Measurements from ENCODE around the gene CISTR.
A peak's percentile ranks its signal among the peaks of the same experiment; 100 is the strongest.

CISTR gene

DNA sequence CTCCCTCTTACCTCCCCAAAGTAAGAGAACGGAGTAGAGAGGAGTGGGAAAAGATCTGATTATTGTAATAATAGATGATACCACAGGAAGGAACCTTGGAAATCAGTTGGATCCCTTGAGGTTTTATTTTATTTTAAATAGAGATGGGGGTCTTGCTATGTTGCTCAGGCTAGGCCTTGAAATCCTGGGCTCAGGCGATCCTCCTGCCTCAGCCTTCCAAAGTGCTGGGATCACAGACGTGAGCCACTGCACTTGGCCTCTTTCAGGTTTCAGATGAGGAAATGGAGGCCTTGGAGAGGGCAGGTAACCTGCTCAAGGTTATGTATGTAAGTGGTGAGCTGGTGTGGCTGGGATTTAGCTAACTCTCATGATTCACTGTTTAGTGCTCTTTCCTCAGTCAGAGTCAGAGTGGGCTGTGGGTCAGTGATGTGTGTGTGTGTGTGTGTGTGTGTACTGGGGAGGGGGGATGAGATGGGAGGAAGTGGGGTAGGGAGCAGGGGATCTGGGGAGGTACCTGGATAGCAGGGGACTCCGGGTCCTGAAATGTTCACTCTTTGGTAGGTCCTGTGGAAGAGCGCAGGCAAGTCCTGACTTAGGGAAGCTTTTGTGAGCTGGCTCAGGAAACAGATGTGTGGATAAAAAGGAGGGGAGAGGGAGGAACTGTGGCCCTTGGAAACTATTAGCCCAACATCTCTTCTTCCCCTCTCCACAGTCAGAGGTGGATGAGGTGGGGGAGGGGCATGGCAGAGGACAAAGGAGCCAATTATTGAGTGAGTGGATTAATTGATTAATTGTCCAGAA lies 4.7 kb upstream of the CISTR start:
- no peak for DNase-seq (ENCODE audit: low spot score)
- TF ChIP-seq, protein P1, sequence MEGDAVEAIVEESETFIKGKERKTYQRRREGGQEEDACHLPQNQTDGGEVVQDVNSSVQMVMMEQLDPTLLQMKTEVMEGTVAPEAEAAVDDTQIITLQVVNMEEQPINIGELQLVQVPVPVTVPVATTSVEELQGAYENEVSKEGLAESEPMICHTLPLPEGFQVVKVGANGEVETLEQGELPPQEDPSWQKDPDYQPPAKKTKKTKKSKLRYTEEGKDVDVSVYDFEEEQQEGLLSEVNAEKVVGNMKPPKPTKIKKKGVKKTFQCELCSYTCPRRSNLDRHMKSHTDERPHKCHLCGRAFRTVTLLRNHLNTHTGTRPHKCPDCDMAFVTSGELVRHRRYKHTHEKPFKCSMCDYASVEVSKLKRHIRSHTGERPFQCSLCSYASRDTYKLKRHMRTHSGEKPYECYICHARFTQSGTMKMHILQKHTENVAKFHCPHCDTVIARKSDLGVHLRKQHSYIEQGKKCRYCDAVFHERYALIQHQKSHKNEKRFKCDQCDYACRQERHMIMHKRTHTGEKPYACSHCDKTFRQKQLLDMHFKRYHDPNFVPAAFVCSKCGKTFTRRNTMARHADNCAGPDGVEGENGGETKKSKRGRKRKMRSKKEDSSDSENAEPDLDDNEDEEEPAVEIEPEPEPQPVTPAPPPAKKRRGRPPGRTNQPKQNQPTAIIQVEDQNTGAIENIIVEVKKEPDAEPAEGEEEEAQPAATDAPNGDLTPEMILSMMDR (IDR thresholded peaks at IDR 0.05; ENCODE audit: extremely low read depth, missing control alignments), result no peak

DNA sequence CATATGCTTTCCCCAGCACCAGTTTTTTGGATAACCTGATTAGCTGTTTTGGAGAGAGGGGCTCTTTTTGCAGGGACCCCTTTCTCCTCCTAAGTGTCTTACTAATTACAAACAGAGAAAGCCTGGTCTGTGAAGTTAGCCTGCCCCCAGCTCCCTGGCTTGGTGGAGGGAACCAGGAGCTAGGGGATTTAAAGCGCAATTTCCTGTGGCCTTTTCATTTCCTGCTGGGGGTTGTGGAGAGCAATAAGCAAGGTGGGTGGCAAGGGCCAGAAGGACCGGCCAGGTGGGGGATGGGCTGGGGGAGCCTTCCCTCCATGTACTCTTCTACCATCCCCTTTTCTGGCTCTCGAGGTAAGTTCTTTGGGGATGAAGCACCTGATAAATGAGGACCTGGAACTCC lies 4.1 kb upstream of the CISTR start:
- TF ChIP-seq, protein P1 (IDR thresholded peaks at IDR 0.05; ENCODE audit: extremely low read depth, missing control alignments), result no peak
- no peak for DNase-seq (ENCODE audit: low spot score)

DNA sequence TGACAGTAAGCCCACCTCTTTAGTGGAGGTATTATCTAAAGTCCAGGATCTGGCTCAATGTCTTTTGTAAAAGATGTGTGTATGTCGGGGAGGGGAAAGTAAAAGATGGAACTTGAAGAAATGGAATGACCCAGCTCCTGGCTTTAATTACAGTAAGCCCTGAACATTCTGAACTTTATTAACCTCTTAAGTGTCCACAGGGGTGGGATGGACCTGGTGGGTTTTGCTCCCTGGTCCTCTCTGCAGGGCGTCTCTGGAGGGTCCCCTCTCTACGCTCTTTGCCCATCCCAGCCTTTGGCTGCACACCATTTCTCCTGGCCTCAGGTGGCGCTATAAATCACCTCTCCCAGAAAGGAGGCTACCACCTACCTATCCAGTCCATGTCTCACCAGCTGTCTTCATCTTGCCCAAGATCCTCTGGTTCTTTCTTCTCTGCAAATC lies 3.7 kb upstream of the CISTR start:
- no peak for DNase-seq (ENCODE audit: low spot score)
- TF ChIP-seq, protein P1 (IDR thresholded peaks at IDR 0.05; ENCODE audit: extremely low read depth, missing control alignments), result peak; percentile 30

DNA sequence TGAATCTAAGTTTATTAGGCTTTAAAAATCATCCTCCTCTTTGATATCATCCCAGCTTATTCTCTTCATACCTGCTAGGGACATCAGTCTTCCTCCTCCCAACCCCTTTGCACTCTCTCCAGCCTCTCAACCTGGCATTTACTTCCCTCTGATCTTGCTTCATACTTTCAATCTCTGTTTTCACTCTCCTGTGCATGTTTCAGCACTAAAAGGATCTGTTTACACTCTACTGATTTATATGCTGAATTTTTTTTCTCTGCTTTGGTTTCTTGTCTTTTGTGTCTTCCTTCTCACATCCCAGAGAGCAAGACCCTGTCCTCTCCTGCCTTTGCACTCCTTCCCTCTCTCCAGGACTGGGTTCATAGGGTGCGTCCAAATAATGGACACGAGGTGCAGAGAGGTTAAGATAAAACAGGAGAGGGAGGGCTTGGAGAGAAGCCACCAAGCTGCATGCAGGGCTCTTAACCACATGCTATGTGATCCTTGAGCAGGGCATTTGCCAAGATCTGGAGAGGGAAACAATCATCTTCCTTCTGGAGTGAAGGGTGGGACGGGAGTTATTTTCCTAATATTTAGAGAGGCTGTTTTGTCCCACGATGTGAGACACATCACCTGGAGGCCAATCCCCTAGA lies 3.0 kb upstream of the CISTR start:
- DNase-seq (ENCODE audit: low spot score), result no peak
- TF ChIP-seq, protein P1 (IDR thresholded peaks at IDR 0.05; ENCODE audit: extremely low read depth, missing control alignments), result no peak

DNA sequence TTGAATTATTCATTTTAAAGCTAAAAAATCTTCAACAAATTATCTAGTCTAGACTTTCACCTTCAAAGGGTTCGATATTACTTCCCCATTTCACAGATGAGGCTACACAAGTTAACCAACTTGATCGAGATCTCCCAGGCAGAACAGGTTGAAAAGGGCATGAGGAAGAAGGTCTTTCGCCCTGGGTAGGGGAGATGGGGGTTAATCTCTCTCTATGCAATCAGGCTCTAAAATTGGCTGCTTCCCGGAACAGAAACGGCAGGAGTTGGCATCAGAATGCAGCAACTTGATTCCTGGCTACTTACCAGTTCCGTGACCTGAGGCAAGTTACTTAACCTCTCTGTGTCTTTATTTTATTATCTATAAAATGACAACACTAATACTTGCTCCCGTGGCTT lies 2.4 kb upstream of the CISTR start:
- DNase-seq (ENCODE audit: low spot score), result peak; percentile 45
- TF ChIP-seq, protein P1 (IDR thresholded peaks at IDR 0.05; ENCODE audit: extremely low read depth, missing control alignments), result no peak

DNA sequence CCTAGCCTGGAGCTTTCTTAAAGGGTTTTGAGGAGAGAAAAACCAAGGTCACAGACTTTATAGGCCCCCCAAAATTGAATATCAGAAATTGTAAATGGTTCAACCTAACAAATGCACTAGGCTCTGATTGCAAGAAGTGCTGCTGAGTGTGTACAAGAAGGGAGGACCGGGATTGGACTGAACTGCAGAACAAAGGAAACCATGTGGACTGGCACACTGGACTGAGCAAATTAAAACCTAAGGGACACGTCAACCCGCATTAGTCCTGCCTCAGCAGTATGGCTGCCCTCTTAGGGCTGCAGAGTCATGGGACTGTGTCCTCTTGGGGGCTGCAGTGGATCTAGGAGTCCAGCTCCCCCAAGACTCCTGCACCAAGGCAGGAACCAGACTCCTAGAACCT lies 842 bp upstream of the CISTR start:
- no peak for DNase-seq (ENCODE audit: low spot score)
- TF ChIP-seq, protein P1 (IDR thresholded peaks at IDR 0.05; ENCODE audit: extremely low read depth, missing control alignments), result no peak

DNA sequence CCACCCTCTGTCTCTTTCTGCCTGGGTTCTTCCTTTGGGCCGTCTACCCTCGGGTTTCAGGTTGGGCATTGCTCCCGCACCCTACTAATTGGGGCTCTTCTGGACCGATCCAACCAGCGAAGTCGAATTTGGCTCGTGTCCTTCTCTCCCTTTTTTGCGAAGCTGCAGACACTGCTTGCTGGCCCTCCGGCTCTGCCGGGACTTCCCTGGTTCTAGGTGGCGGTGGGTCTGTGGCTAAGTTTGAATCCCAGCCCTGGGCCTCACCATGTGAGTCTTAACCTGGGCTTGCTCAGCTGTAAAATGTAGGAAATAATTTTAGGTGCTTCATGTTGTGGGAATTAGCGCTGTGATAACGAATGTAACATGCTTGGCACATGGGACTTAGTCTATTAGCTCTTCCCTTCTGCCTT lies 418 bp upstream of the CISTR start:
- TF ChIP-seq, protein P1 (IDR thresholded peaks at IDR 0.05; ENCODE audit: extremely low read depth, missing control alignments), result no peak

More for the DNA sequence above, 418 bp upstream of the CISTR start:
- DNase-seq (ENCODE audit: low spot score), result no peak
